HG03378 (cell line): ENCODE results near the gene ZFAND2A.
"Not testable (repeated sequence)": the region's sequence is repeated elsewhere in the genome, so short reads cannot be mapped to it uniquely, and the experiment has no call there.

Experiments used
- ATAC-seq: cut with Tn5 transposase; IDR thresholded peaks from one replicate; pipeline ENCODE4 v1.9.1; 2021; ENCODE audit warnings: mild to moderate bottlenecking, moderate library complexity; ENCODE audit not compliant: unreplicated experiment

The ZFAND2A gene

DNA sequence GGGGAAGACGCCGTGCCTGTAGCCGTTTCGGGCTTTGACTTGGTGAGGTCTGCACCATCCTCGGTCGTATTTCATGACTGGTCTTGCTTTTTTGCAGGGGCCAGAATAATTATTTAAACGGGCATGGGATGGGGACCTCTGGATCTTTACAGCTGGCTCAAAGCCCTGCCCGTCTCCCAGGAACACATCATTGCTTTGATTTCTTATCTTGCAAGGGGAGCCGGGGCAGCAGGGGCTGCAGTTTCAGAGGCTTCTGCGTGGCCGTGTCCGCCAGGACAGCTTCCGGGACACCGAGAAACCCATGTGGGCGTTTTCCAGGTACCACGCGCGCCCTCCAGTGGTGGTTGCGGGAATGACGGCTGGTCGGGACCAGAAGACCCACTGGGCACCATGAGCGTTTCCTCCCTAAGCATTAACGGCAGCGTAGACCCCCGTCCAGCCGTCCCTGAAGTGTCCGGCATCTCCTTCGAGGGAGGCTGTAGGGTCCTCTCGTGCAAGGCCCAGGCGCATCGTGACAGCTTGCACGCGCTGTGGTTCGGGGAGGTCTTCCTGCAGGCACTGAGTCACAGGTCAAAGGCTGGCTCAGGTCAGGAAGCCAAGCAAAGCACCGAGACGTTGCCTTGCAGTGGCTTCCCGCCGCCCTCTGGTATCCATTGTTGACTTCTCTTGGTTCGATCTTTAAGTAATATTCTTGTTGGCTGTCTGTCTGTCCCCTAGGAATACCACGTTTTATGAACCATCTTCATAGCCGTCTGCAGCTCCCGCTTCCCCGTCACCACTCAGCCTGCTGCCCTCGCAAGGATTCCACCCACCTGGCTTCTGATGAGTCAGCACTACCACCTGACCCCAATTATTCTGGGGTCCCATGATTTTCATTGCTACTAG is 16.2 kb upstream of the ZFAND2A start:
- no peak for ATAC-seq

DNA sequence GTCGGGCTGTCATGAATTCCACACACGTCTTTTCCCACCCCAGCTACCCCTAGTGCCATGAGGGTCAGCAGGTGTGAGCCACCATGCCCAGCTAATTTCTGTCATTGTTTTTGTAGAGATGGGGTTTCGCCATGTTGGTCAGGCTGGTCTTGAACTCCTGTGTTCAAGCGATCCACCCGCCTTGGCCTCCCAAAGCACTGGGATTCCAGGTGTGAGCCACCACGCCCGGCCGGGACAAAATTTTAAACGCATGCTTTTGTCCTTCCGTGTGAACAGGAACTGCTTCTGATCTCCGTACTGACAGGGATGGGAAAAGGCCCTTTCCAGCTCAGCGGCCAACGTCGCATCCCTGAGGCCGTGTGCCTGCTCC is 15.6 kb upstream of the ZFAND2A start:
- ATAC-seq = no peak

GRCh38 chr7:1174881-1175596 is 15.0 kb upstream of the ZFAND2A start:
- ATAC-seq = no peak

DNA sequence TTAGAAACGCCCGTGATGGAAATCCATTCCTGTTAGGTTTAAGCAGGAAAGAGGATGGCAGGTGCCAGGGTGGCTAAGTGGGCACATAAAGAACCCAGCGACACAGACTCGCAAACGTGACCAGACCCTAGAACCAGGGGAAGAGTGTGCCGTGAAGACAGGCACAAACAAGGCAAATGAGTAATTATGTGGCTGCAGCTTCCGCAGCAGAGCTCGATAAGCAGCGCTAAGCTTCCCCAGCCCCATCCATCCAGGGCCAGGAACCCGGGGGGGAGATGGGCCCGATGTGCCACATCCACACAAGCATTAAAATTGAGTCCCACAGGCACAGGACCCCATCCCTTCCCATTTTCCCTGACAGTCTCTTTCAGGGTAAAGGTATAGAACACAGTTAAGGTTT is 14.0 kb upstream of the ZFAND2A start:
- no peak for ATAC-seq

DNA sequence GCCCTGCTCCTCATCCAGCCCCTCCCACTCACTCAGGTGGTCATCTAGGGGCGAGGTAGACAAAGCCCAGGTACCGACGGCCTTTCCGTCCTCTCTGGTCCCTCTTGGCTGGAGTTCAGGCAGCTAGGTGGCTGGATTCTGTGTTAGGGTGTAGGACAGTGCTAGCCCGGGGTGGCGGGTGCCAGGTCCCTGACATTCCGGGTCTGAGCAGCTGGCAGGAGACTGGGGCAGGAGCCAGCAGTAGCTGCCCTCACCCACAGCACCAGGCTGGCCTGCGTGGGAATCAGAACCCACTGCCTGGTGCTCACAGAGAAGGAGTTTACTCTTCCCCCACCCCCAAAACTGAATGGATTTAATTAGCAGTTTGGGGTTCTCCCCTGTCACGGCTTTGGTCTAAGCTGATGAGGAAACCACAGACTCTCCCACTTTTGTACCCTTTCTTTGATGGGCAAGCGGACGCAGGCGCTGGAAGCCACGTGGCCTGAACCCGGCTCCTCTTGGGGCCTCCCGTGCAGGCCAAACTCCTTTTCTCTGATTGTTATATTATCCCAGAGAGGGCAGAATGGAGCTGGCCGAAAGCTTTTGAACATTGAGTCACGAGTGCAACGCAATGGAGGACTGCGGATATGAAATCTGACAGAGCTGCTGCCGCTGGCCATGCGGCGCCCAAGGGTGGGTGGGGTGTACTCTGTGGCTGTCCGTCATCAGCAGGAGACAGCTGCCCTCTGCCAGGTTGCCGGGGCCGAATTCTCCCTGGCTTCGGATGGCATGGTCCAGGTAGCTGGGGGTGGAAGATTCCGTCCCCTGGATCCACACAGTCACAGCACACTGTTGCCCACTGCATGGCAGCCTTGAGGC is 12.9 kb upstream of the ZFAND2A start:
- no peak for ATAC-seq

- not testable (repeated sequence) for ATAC-seq
These were observed 11.5 kb upstream of the ZFAND2A start for GRCh38 chr7:1171516-1171915.

DNA sequence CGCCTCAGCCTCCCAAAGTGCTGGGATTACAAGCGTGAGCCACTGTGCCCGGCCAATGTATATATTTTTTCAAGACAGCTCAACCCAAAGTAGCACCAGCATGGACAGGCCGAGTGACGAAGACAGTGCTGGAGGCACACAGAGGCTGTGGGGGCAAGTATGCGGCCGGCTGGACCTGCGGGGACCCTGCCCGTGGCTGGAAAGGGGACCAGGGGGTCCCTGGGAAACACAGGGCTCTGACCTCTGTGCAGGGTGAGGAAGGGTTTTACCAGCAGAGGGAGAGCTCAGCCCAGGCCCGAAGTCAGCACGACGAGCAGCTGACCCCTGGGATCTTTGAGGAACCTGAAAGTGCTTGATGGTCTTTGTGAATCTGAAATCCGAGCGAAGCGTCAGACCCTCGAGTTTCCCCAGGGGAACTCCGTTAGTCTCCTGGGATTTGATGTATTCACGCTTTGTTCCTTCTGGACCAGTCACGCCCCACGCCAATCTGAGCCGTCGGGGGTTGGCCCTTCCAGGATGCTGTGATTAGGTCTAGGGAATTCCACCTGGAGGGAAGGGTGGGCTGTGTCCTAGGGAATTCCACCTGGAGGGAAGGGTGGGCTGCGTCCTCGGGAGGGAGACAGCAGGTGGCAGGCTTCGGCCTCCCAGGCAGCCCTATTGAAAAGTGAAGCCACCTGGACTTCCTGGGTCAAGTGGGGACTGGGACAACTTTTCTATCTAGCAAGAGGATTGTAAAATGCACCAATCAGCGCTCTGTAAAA is 10.9 kb upstream of the ZFAND2A start:
- ATAC-seq = no peak

DNA sequence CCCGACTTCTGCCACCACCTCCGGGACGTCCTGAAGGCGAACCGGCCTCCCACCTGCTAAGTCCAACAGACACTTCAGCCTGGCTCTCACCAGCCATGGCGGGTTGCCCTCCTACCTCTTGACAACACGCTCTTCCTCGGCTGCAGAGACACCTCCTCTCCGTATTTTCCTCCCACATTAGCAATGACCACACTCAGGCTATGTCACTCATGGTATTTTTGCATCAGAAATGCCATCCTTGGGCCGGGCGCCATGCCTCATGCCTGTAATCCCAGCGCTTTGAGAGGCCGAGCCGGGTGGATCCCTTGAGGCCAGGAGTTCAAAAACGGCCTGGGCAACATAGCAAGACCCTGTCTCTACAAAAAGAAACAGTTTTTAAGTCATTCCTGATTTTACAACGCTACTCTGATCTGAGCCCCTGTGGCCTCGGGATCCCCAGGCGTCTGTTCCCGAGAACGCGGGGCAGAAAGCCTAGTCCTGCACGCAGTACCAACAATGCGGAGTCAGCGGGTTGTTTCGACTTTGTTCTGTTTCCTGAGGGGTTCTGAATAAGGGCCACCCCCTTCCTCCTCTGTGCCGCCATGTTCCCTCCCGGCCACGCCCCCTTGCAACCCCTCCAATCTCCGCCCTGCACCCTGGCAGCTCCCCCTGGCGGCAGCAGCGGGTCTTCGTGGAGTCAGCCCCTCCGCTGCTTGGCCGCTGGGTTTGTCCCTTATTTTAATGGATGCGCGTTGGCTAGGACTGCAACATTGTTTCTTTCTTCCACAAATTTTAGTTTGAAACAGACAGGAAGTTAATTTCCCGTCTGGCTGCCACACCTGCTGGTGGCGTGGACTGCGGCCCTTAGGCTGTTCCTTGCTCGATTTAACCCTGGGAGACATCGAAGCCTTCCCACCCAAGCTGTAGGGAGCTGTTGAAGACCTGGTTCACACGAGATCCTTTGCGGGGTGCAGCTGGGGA is 9.7 kb upstream of the ZFAND2A start:
- ATAC-seq = peak; percentile 61

GRCh38 chr7:1168422-1168821 is 8.4 kb upstream of the ZFAND2A start:
- no peak for ATAC-seq

- no peak for ATAC-seq
These were observed 4.4 kb upstream of the ZFAND2A start for GRCh38 chr7:1164436-1164835.

GRCh38 chr7:1163121-1163520 is 3.1 kb upstream of the ZFAND2A start:
- no peak for ATAC-seq

DNA sequence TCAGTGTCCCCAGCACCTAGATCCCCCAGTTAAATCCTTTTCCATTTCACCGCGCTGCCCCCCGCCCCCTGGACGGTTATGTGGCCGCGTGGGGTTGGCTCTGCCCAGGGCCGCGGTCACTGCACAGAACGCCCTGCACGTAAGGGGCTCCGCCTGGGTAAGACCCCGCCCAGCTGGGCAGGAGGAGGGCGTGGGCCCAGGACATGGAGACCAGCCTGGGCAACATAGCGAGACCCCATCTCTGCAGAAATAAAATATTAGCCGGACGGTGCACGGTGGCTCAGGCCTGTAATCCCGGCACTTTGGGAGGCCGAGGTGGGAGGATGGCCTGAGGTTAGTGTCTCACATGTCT is 650 bp upstream of the ZFAND2A start:
- ATAC-seq = no peak

- not testable (repeated sequence) for ATAC-seq
These were observed 765 bp downstream of the ZFAND2A start for GRCh38 chr7:1159231-1159630.

- ATAC-seq = no peak
These were observed 1.5 kb downstream of the ZFAND2A start for GRCh38 chr7:1158203-1159126.

GRCh38 chr7:1156782-1157535 is 3.0 kb downstream of the ZFAND2A start:
- no peak for ATAC-seq

DNA sequence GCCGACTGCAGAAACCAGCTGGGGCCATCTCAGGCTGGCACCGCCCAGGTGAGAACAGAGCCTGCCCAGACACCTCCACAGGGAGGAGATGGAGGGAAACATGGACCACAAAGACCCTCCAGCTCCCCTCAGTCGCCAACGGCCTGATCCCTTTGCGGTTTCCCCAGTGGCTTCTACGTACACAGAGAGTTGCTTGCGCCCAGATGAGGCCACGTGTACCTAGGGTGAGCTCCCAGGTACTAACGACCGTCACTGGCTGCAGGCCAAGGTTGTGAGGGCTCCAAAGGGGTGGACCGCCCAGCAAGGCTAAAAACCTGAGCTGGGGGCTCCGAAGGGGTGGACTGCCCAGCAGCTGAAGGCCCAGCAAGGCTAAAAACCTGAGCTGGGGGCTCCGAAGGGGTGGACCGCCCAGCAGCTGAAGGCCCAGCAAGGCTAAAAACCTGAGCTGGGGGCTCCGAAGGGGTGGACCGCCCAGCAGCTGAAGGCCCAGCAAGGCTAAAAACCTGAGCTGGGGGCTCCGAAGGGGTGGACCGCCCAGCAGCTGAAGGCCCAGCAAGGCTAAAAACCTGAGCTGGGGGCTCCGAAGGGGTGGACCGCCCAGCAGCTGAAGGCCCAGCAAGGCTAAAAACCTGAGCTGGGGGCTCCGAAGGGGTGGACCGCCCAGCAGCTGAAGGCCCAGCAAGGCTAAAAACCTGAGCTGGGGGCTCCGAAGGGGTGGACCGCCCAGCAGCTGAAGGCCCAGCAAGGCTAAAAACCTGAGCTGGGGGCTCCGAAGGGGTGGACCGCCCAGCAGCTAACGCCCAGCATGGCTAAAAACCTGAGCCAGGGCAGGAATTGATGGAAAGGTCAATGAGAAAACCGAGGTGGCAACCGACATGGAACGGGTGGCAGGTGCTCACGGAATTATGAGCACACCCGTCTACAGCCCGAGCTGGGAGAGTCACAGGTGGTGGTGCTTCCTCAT is 3.9 kb downstream of the ZFAND2A start:
- ATAC-seq = not testable (repeated sequence)
